NT2/D1 (cell line): ENCODE measurements around the gene PCMTD2.

Experiments
- DNase-seq: peaks from one replicate; pipeline ENCODE4 v3.0.0-alpha.2; 2011; ENCODE audit warnings: low read depth, low spot score
- H3K27me3 ChIP-seq: 2 replicates; pipeline ENCODE4 v1.6.0; 2011; ENCODE audit warnings: mild to moderate bottlenecking; ENCODE audit not compliant: insufficient read length, insufficient read depth
- H3K36me3 ChIP-seq: 2 replicates; pipeline ENCODE4 v1.6.1; 2011; ENCODE audit warnings: mild to moderate bottlenecking, low read length, mixed read lengths; ENCODE audit not compliant: insufficient read depth, insufficient read length
- H3K4me1 ChIP-seq: 2 replicates; pipeline ENCODE4 v1.5.1; 2011; ENCODE audit not compliant: insufficient read depth, insufficient read length
- H3K4me3 ChIP-seq: 2 replicates; pipeline ENCODE4 v1.5.1; 2011; ENCODE audit warnings: low read depth; ENCODE audit not compliant: insufficient read length
- H3K9ac ChIP-seq: 2 replicates; pipeline ENCODE4 v1.6.0; 2011; ENCODE audit warnings: low read depth; ENCODE audit not compliant: insufficient read length
- H3K9me3 ChIP-seq: 2 replicates; pipeline ENCODE4 v1.5.1; 2011; ENCODE audit warnings: mild to moderate bottlenecking, low read length; ENCODE audit not compliant: insufficient read depth
- SUZ12 ChIP-seq: IDR thresholded peaks from 2 replicates; pipeline ENCODE4 v1.6.1; 2011; ENCODE audit not compliant: insufficient read length, insufficient read depth; ENCODE audit errors: extremely low read depth
- YY1 ChIP-seq: IDR thresholded peaks from 2 replicates; pipeline ENCODE4 v1.6.1; 2011; ENCODE audit not compliant: insufficient read length, insufficient read depth
- ZNF274 ChIP-seq: IDR thresholded peaks from 2 replicates; pipeline ENCODE4 v1.6.1; 2011; ENCODE audit warnings: mild to moderate bottlenecking, low read depth, low read length

The PCMTD2 gene

DNA sequence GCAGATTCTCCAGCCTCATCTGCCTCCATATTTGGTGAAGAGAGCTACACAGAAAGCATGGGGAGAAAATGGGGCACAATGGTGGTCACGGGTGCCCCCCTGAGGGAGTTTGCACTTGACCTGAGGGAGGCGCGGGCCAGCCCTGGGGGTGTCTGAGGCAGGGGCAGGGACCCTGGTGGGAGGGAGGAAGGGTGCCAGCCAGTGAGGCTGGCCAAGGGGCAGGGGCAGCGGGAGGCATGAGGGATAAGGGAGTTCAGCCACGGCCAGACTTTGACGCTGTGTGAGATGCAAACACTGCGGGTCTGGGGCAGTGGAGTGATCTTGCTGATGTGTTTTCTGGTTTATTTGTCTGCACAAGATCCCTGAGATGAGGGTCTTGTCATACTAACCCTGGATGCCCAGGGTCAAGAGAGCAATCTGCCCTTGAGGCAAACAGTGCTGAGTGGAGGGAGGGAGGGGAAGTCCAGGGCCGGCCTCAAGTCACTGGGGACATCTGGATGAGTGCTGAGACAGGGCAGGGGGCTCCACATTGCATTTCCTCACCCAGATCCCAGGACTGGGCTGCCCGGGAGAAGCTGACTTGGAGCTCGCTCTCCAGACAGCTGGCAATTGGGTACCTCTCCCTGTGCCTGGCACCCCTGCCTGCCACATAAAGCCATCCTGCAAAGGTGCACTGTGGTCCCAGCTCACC is 8.8 kb upstream of the PCMTD2 start:
- H3K9me3 ChIP-seq: no peaks in the 10 kb centered on the region; the same call in 1 of the 2 replicates
- H3K9ac ChIP-seq: no peak overlapping the region
- no peak overlapping the region for H3K4me3 ChIP-seq
- no peaks in the 10 kb centered on the region for H3K36me3 ChIP-seq
- no peak for DNase-seq
- TF ChIP-seq SUZ12: no peak
- TF ChIP-seq ZNF274: no peak
- no peak for TF ChIP-seq YY1
- H3K27me3 ChIP-seq: no peaks in the 10 kb centered on the region
- H3K4me1 ChIP-seq: peaks cover 4% of the 10 kb centered on the region

DNA sequence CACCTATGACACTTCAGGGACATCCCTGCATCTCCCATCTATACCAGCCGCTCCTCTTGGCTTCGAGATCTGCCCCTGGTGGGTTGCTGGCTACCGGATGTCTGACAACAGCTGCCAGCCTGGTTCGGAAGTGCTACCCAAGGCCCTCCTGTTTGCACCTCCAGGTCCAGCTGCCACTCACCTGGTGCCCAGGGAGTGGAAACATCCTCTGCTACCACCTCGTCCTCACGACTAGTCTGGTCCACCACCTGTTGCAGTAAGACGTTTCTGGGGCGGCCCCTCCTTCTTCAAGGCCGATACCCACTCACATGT is 8.3 kb upstream of the PCMTD2 start:
- H3K9me3 ChIP-seq: no peaks in the 10 kb centered on the region
- H3K36me3 ChIP-seq: no peaks in the 10 kb centered on the region
- H3K27me3 ChIP-seq: no peaks in the 10 kb centered on the region
- no peak overlapping the region for H3K9ac ChIP-seq
- H3K4me1 ChIP-seq: peaks cover under 1% of the 10 kb centered on the region
- no peak overlapping the region for H3K4me3 ChIP-seq
- no peak for DNase-seq
- TF ChIP-seq ZNF274 (no peak), SUZ12 (no peak), YY1 (no peak)

- H3K4me3 ChIP-seq: no peak overlapping the region
- DNase-seq: no peak
These were observed 7.3 kb upstream of the PCMTD2 start for GRCh38 chr20:64247970-64248841.

DNA sequence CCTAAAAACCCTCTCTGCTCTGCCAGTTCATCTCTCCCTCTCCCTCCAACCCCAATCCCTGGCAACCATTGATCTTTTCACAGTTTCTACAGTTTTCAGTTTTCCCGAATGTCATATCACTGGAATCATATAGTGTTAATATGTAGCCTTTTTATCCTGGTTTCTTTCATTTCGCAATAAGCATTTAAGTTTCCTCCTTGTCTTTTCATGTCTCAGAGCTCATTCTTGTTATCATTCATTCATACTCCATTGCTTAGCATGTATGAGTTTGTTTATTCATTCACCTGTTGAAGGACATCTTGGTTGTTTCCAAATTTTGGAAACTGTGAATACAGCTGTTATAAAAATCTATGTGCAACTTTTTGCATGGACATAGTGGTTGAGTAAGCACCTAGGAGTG is 5.5 kb upstream of the PCMTD2 start:
- no peaks in the 10 kb centered on the region for H3K27me3 ChIP-seq
- TF ChIP-seq SUZ12 (no peak), YY1 (no peak), ZNF274 (no peak)

More at GRCh38 chr20:64247970-64248841, 7.3 kb upstream of the PCMTD2 start:
- H3K36me3 ChIP-seq: no peaks in the 10 kb centered on the region
- H3K27me3 ChIP-seq: no peaks in the 10 kb centered on the region
- no peaks in the 10 kb centered on the region for H3K4me1 ChIP-seq
- no peak overlapping the region for H3K9ac ChIP-seq
- TF ChIP-seq SUZ12 (no peak), ZNF274 (no peak), YY1 (no peak)
- no peaks in the 10 kb centered on the region for H3K9me3 ChIP-seq

GRCh38 chr20:64253000-64253383 is 2.6 kb upstream of the PCMTD2 start:
- Histone ChIP-seq H3K36me3 (peaks cover 4% of the 10 kb centered on the region), H3K27me3 (no peaks in the 10 kb centered on the region), H3K9ac (no peak overlapping the region), H3K4me1 (peaks cover 10% of the 10 kb centered on the region), H3K9me3 (no peaks in the 10 kb centered on the region), H3K4me3 (no peak overlapping the region)
- TF ChIP-seq SUZ12 (no peak), YY1 (no peak), ZNF274 (no peak)
- DNase-seq: no peak

More for the DNA sequence above, 5.5 kb upstream of the PCMTD2 start:
- peaks cover 6% of the 10 kb centered on the region for H3K4me1 ChIP-seq
- no peak for DNase-seq
- no peak overlapping the region for H3K9ac ChIP-seq
- H3K4me3 ChIP-seq: no peak overlapping the region
- no peaks in the 10 kb centered on the region for H3K9me3 ChIP-seq
- no peaks in the 10 kb centered on the region for H3K36me3 ChIP-seq

DNA sequence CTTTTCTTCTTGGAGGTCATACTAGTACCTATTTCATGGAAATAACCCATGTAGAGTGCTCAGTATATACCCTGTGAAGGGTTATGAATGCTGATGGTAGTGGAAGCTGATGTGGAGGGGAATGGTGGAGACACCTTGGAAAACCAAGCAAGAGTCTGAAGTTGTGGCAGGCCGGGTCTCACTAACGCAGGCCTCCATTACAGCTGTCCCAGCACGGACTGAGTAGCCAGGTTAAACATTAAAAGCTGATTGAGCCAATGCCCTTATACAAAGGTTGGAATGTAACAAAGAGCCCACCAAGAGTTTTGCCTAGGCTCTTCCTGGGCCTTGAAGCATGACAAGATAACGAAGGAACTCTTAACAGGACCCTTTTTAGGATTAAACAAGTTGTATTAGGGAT is 2.1 kb upstream of the PCMTD2 start:
- DNase-seq: no peak
- Histone ChIP-seq H3K9ac (no peak overlapping the region), H3K27me3 (no peaks in the 10 kb centered on the region), H3K4me3 (no peak overlapping the region), H3K4me1 (peaks cover 10% of the 10 kb centered on the region), H3K36me3 (peaks cover 4% of the 10 kb centered on the region), H3K9me3 (no peaks in the 10 kb centered on the region)
- TF ChIP-seq YY1: no peak
- TF ChIP-seq ZNF274: no peak
- TF ChIP-seq SUZ12: no peak

DNA sequence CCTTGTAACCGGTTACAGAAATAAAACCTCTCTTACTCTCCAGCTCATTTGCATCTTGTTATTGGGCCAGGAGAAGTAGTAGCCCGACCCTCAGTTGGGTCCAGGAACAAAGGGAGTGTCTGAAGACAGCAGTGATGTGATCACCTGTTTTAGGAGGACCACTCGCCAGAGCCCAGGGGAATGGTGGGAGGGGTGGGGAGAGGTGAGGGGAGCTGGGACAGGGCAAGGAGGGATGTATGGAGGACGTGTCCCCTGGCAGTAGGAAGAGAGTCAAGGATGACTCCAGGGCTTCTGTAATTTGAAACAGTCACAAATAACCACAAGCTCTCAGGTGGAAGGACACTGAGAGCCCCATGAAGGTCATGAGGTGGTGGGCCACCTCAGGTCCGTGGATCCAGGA is 1.4 kb upstream of the PCMTD2 start:
- H3K4me3 ChIP-seq: no peak overlapping the region
- peaks cover 10% of the 10 kb centered on the region for H3K4me1 ChIP-seq
- no peaks in the 10 kb centered on the region for H3K9me3 ChIP-seq
- TF ChIP-seq YY1: no peak
- no peak for TF ChIP-seq SUZ12
- no peak for TF ChIP-seq ZNF274
- no peaks in the 10 kb centered on the region for H3K27me3 ChIP-seq
- DNase-seq: no peak
- H3K9ac ChIP-seq: no peak overlapping the region
- H3K36me3 ChIP-seq: peaks cover 4% of the 10 kb centered on the region
